SU-DHL-6 (cell line): ENCODE measurements around the gene AFF3.

Experiments used
- H2AFZ ChIP-seq: fragments of 200-600 bp; sonication (generic); 2 replicates; pipeline ENCODE4 v1.6.1; 2014; ENCODE audit warnings: low read depth, mild to moderate bottlenecking, moderate library complexity, mixed read lengths, antibody characterized with exemption, low read length; ENCODE audit not compliant: severe bottlenecking
- H3F3A ChIP-seq: fragments of 200-600 bp; shearing (Covaris generic); 2 replicates; pipeline ENCODE4 v1.6.0; 2016; ENCODE audit warnings: antibody characterized with exemption, mild to moderate bottlenecking; ENCODE audit not compliant: insufficient read depth
- H3K27ac ChIP-seq: fragments of 200-600 bp; sonication (generic); 2 replicates; pipeline ENCODE4 v1.5.1; 2016; ENCODE audit warnings: low read depth, mild to moderate bottlenecking, low read length, moderate library complexity, mixed read lengths
- H3K27me3 ChIP-seq: fragments of 200-600 bp; sonication (generic), shearing (Covaris generic); 2 replicates; pipeline ENCODE4 v1.6.0; 2014; ENCODE audit warnings: mild to moderate bottlenecking, low read length
- H3K36me3 ChIP-seq: fragments of 200-600 bp; sonication (generic); 2 replicates; pipeline ENCODE4 v1.6.1; 2014; ENCODE audit warnings: mild to moderate bottlenecking, low read length, mixed read lengths
- H3K4me2 ChIP-seq: fragments of 300-600, 200-600 bp; shearing (Covaris generic), sonication (generic); 2 replicates; pipeline ENCODE4 v1.6.0; 2014; ENCODE audit warnings: low read length, low read depth, mild to moderate bottlenecking; ENCODE audit not compliant: poor library complexity, severe bottlenecking
- H3K4me3 ChIP-seq: fragments of 200-600 bp; sonication (generic); 2 replicates; pipeline ENCODE4 v1.5.1; 2014; ENCODE audit warnings: antibody characterized with exemption, low read length, mild to moderate bottlenecking, mixed read lengths; ENCODE audit not compliant: insufficient read depth, poor library complexity, severe bottlenecking
- H3K79me2 ChIP-seq: fragments of 200-600 bp; sonication (generic); 2 replicates; pipeline ENCODE4 v1.6.1; 2014; ENCODE audit warnings: mild to moderate bottlenecking, low read length, moderate library complexity; ENCODE audit not compliant: insufficient read depth
- H3K9ac ChIP-seq: fragments of 200-600 bp; sonication (generic); 2 replicates; pipeline ENCODE4 v1.7.0; 2014; ENCODE audit warnings: mild to moderate bottlenecking, low read length
- H3K9me2 ChIP-seq: fragments of 200-600 bp; sonication (generic); replicated peaks from 2 replicates; pipeline ENCODE4 v1.6.1; 2014; ENCODE audit warnings: low read length; ENCODE audit not compliant: insufficient read depth
- H3K9me3 ChIP-seq: fragments of 200-600 bp; sonication (generic); 2 replicates; pipeline ENCODE4 v1.6.1; 2014; ENCODE audit warnings: low read length, mixed read lengths; ENCODE audit not compliant: insufficient read depth
- H4K20me1 ChIP-seq: fragments of 200-600 bp; sonication (generic); 2 replicates; pipeline ENCODE4 v1.6.1; 2014; ENCODE audit warnings: low read depth, mild to moderate bottlenecking, antibody characterized with exemption, low read length, moderate library complexity, mixed read lengths
- CTCF ChIP-seq: fragments of 200-600 bp; sonication (generic); IDR thresholded peaks from one replicate; pipeline ENCODE4 v1.5.1; 2017; ENCODE audit warnings: antibody characterized with exemption, mild to moderate bottlenecking, low read length, moderate library complexity; ENCODE audit not compliant: insufficient read depth, poor library complexity, severe bottlenecking
- EZH2phosphoT487 ChIP-seq: fragments of 200-600 bp; sonication (generic), shearing (Covaris generic); conservative IDR thresholded peaks from 2 replicates; pipeline ENCODE4 v1.6.1; 2018; ENCODE audit warnings: mild to moderate bottlenecking, antibody characterized with exemption, low read length, moderate library complexity, mixed read lengths

AFF3 gene

GRCh38 chr2:99609851-99610381 is 532.5 kb downstream of the AFF3 start:
- Histone ChIP-seq H3K4me2 (no peak overlapping the region), H3K27ac (no peak overlapping the region), H3K4me3 (no peak overlapping the region), H4K20me1 (no peaks in the 10 kb centered on the region), H3F3A (no peaks in the 10 kb centered on the region), H3K79me2 (no peaks in the 10 kb centered on the region), H3K9ac (no peak overlapping the region), H2AFZ (no peak overlapping the region), H3K27me3 (no peaks in the 10 kb centered on the region), H3K36me3 (no peaks in the 10 kb centered on the region), H3K9me2 (no peaks in the 10 kb centered on the region), H3K9me3 (no peaks in the 10 kb centered on the region)
- TF ChIP-seq EZH2phosphoT487 (no peak), CTCF (no peak)

- H3K9me2 ChIP-seq, result no peaks in the 10 kb centered on the region
- no peaks in the 10 kb centered on the region for H3K79me2 ChIP-seq
- no peak overlapping the region for H3K4me2 ChIP-seq
- no peak overlapping the region for H2AFZ ChIP-seq
- H3K36me3 ChIP-seq, result no peaks in the 10 kb centered on the region
- no peak overlapping the region for H3K27ac ChIP-seq
- no peaks in the 10 kb centered on the region for H3K9me3 ChIP-seq
- H3F3A ChIP-seq, result no peaks in the 10 kb centered on the region
- no peaks in the 10 kb centered on the region for H3K27me3 ChIP-seq
- H3K4me3 ChIP-seq, result no peak overlapping the region
- TF ChIP-seq EZH2phosphoT487, result no peak
- no peak for TF ChIP-seq CTCF
- no peak overlapping the region for H3K9ac ChIP-seq
- H4K20me1 ChIP-seq, result no peaks in the 10 kb centered on the region
Measured at GRCh38 chr2:99608861-99609260, 533.5 kb downstream of the AFF3 start.

DNA sequence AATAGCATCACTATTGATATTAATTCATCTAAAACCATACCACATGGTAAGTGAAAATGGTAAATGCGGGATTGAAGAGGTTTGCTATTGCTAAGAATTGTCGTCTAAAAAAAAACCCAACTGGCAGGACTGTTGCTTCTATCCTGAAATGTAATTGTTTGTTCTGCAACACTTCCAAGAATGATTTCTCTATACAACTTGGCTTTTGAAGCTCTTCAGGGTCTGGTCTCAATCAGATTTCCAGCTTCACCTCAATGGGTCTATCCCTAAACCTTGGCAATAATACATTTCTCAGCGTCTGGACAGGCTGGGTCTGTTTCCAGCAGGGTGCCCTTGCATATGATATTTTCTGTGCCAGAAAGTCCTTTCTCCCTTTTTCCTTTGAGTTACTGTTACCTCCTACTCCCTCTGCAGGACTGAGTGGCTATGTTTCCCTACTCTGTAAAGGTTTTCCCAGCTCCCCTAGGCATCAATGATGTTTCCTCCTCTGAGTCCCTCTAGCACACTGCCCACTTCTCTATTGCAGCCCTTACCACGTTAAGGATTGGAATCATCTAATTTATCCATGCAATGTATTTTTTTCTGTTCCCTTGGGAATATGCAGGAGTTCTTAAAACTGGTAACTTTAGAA is 534.4 kb downstream of the AFF3 start:
- Histone ChIP-seq H3K4me2 (no peak overlapping the region), H3K27ac (no peak overlapping the region), H3K27me3 (no peaks in the 10 kb centered on the region), H2AFZ (no peak overlapping the region), H3K9ac (no peak overlapping the region), H3K79me2 (no peaks in the 10 kb centered on the region), H3K9me3 (no peaks in the 10 kb centered on the region), H3K9me2 (no peaks in the 10 kb centered on the region), H3K36me3 (no peaks in the 10 kb centered on the region), H4K20me1 (no peaks in the 10 kb centered on the region), H3F3A (no peaks in the 10 kb centered on the region), H3K4me3 (no peak overlapping the region)
- TF ChIP-seq CTCF (no peak), EZH2phosphoT487 (no peak)
